ENCODE data around the gene QPCTL.
A peak's percentile ranks its signal among the peaks of the same experiment; 100 is the strongest.

The QPCTL gene

GRCh38 chr19:45693106-45693788, 781 bp downstream of the QPCTL start:
- Histone ChIP-seq H3K4me3 (replicated peaks; ENCODE audit: insufficient read depth, low read length) (peak overlapping the region; percentile 93), H3K27ac (replicated peaks) (peak overlapping the region; percentile 91), H3K27me3 (ENCODE audit: insufficient read depth, poor library complexity, severe bottlenecking) (no peaks in the 10 kb centered on the region)
- TF ChIP-seq GABPA (IDR thresholded peaks at IDR 0.05; ENCODE audit: low read depth) (no peak), SPI1 (IDR thresholded peaks at IDR 0.05; ENCODE audit: borderline replicate concordance, low read depth) (no peak), POLR2AphosphoS5 (IDR thresholded peaks at IDR 0.05; ENCODE audit: low read depth) (no peak)
- TF ChIP-seq, protein P1, sequence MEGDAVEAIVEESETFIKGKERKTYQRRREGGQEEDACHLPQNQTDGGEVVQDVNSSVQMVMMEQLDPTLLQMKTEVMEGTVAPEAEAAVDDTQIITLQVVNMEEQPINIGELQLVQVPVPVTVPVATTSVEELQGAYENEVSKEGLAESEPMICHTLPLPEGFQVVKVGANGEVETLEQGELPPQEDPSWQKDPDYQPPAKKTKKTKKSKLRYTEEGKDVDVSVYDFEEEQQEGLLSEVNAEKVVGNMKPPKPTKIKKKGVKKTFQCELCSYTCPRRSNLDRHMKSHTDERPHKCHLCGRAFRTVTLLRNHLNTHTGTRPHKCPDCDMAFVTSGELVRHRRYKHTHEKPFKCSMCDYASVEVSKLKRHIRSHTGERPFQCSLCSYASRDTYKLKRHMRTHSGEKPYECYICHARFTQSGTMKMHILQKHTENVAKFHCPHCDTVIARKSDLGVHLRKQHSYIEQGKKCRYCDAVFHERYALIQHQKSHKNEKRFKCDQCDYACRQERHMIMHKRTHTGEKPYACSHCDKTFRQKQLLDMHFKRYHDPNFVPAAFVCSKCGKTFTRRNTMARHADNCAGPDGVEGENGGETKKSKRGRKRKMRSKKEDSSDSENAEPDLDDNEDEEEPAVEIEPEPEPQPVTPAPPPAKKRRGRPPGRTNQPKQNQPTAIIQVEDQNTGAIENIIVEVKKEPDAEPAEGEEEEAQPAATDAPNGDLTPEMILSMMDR (IDR thresholded peaks at IDR 0.05; ENCODE audit: insufficient read depth, low read length): peak; percentile 74
- TF ChIP-seq, protein P2, sequence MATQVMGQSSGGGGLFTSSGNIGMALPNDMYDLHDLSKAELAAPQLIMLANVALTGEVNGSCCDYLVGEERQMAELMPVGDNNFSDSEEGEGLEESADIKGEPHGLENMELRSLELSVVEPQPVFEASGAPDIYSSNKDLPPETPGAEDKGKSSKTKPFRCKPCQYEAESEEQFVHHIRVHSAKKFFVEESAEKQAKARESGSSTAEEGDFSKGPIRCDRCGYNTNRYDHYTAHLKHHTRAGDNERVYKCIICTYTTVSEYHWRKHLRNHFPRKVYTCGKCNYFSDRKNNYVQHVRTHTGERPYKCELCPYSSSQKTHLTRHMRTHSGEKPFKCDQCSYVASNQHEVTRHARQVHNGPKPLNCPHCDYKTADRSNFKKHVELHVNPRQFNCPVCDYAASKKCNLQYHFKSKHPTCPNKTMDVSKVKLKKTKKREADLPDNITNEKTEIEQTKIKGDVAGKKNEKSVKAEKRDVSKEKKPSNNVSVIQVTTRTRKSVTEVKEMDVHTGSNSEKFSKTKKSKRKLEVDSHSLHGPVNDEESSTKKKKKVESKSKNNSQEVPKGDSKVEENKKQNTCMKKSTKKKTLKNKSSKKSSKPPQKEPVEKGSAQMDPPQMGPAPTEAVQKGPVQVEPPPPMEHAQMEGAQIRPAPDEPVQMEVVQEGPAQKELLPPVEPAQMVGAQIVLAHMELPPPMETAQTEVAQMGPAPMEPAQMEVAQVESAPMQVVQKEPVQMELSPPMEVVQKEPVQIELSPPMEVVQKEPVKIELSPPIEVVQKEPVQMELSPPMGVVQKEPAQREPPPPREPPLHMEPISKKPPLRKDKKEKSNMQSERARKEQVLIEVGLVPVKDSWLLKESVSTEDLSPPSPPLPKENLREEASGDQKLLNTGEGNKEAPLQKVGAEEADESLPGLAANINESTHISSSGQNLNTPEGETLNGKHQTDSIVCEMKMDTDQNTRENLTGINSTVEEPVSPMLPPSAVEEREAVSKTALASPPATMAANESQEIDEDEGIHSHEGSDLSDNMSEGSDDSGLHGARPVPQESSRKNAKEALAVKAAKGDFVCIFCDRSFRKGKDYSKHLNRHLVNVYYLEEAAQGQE (IDR thresholded peaks at IDR 0.05; ENCODE audit: insufficient replicate concordance, low read depth): no peak
- DNase-seq (ENCODE audit: low read depth in 1 of 2, low spot score in 1 of 2): peak in 1 of 2 experiments; percentile 75

GRCh38 chr19:45701676-45702075, 9.2 kb downstream of the QPCTL start:
- Histone ChIP-seq H3K27ac (replicated peaks) (no peak overlapping the region), H3K4me3 (replicated peaks; ENCODE audit: insufficient read depth, low read length) (no peak overlapping the region), H3K27me3 (ENCODE audit: insufficient read depth, poor library complexity, severe bottlenecking) (no peaks in the 10 kb centered on the region)
- TF ChIP-seq, protein P2 (IDR thresholded peaks at IDR 0.05; ENCODE audit: insufficient replicate concordance, low read depth): no peak
- TF ChIP-seq SPI1 (IDR thresholded peaks at IDR 0.05; ENCODE audit: borderline replicate concordance, low read depth) (no peak), POLR2AphosphoS5 (IDR thresholded peaks at IDR 0.05; ENCODE audit: low read depth) (no peak), GABPA (IDR thresholded peaks at IDR 0.05; ENCODE audit: low read depth) (no peak)
- TF ChIP-seq, protein P1 (IDR thresholded peaks at IDR 0.05; ENCODE audit: insufficient read depth, low read length): no peak
- no peak for DNase-seq (ENCODE audit: low read depth in 1 of 2, low spot score in 1 of 2)

DNA sequence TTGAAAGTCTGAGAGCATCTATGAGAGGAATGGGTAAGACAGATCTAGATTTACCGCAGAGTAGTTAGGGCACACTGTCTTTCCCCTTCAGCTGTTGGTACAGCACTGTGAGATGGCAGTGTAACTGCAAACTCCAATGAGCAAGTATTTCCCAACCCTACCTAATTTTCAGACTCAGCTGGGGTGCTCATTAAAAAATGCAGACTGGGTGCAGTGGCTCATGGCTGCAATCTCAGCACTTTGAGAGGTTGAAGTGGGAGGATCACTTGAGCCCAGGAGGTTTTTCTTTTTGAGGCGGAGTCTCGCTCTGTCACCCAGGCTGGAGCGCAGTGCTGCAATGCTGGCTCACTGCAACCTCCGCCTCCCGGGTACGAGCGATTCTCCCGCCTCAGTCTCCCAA, 12.6 kb downstream of the QPCTL start:
- DNase-seq (ENCODE audit: low read depth in 1 of 2, low spot score in 1 of 2): no peak
- no peak overlapping the region for H3K4me3 ChIP-seq (replicated peaks; ENCODE audit: insufficient read depth, low read length)
- TF ChIP-seq POLR2AphosphoS5 (IDR thresholded peaks at IDR 0.05; ENCODE audit: low read depth): no peak
- TF ChIP-seq, protein P2 (IDR thresholded peaks at IDR 0.05; ENCODE audit: insufficient replicate concordance, low read depth): no peak
- no peak for TF ChIP-seq SPI1 (IDR thresholded peaks at IDR 0.05; ENCODE audit: borderline replicate concordance, low read depth)
- no peak for TF ChIP-seq GABPA (IDR thresholded peaks at IDR 0.05; ENCODE audit: low read depth)
- TF ChIP-seq, protein P1 (IDR thresholded peaks at IDR 0.05; ENCODE audit: insufficient read depth, low read length): no peak
- no peak overlapping the region for H3K27ac ChIP-seq (replicated peaks)
- no peaks in the 10 kb centered on the region for H3K27me3 ChIP-seq (ENCODE audit: insufficient read depth, poor library complexity, severe bottlenecking)
